Neural progenitor cell (in vitro differentiated cells): ENCODE results near the gene ARID5B. TPM values are rescaled to one million over a fixed set of nuclear protein-coding genes. Genes with fewer than 3 reads are reported as not detected.

Source experiments
- DNase-seq: peaks from one replicate; pipeline ENCODE4 v3.0.0-alpha.2; 2016; ENCODE audit warnings: low spot score
- H2AFZ ChIP-seq: fragments of 200-600 bp; sonication (generic); replicated peaks from 2 replicates; pipeline ENCODE4 v1.6.1; 2016; ENCODE audit warnings: antibody characterized with exemption
- H3F3A ChIP-seq: fragments of 200-600 bp; sonication (generic); 2 replicates; pipeline ENCODE4 v1.6.1; 2016; ENCODE audit warnings: antibody characterized with exemption, low read depth
- H3K27ac ChIP-seq: fragments of 200-600 bp; sonication (generic); 2 replicates; pipeline ENCODE4 v1.5.1; 2016; ENCODE audit warnings: mild to moderate bottlenecking
- H3K27me3 ChIP-seq: fragments of 200-600 bp; sonication (generic); 2 replicates; pipeline ENCODE4 v1.6.1; 2016; ENCODE audit warnings: mild to moderate bottlenecking, moderate library complexity
- H3K36me3 ChIP-seq: fragments of 200-600 bp; sonication (generic); 2 replicates; pipeline ENCODE4 v1.5.1; 2016
- H3K4me1 ChIP-seq: fragments of 200-600 bp; sonication (generic); 2 replicates; pipeline ENCODE4 v1.6.1; 2016; ENCODE audit warnings: mixed run types
- H3K4me2 ChIP-seq: fragments of 200-600 bp; sonication (generic); 2 replicates; pipeline ENCODE4 v1.6.1; 2016
- H3K4me3 ChIP-seq: fragments of 200-600 bp; sonication (generic); 2 replicates; pipeline ENCODE4 v1.5.1; 2016
- H3K79me2 ChIP-seq: fragments of 200-600 bp; sonication (generic); 2 replicates; pipeline ENCODE4 v1.6.1; 2016; ENCODE audit warnings: low read depth
- H3K9ac ChIP-seq: fragments of 200-600 bp; sonication (generic); 2 replicates; pipeline ENCODE4 v1.6.1; 2016
- H3K9me3 ChIP-seq: fragments of 200-600 bp; sonication (generic); 2 replicates; pipeline ENCODE4 v1.5.1; 2016; ENCODE audit warnings: low read depth
- H4K20me1 ChIP-seq: fragments of 200-600 bp; sonication (generic); 2 replicates; pipeline ENCODE4 v1.6.1; 2016; ENCODE audit warnings: low read depth
- H3K27ac Mint-ChIP-seq: 3 replicates; pipeline ENCODE4 v1.8.0; 2021; ENCODE audit warnings: mixed read lengths
- H3K27me3 Mint-ChIP-seq: 2 replicates; pipeline ENCODE4 v1.8.0; 2022; ENCODE audit warnings: low read depth, mild to moderate bottlenecking, inconsistent platforms, moderate library complexity, mixed read lengths; ENCODE audit not compliant: insufficient read depth
- H3K36me3 Mint-ChIP-seq: 3 replicates; pipeline ENCODE4 v1.8.0; 2021; ENCODE audit warnings: mixed read lengths
- H3K4me1 Mint-ChIP-seq: 3 replicates; pipeline ENCODE4 v1.8.0; 2021; ENCODE audit warnings: mixed read lengths
- H3K4me3 Mint-ChIP-seq: 3 replicates; pipeline ENCODE4 v1.8.0; 2021; ENCODE audit warnings: mild to moderate bottlenecking, moderate library complexity, mixed read lengths
- H3K9me3 Mint-ChIP-seq: 3 replicates; pipeline ENCODE4 v1.8.0; 2020; ENCODE audit warnings: mixed read lengths
- CTCF ChIP-seq: fragments of 200-600 bp; sonication (generic); IDR thresholded peaks from 2 replicates; pipeline ENCODE4 v1.5.1; 2017; ENCODE audit warnings: antibody characterized with exemption, mild to moderate bottlenecking
- EZH2 ChIP-seq: fragments of 200-600 bp; sonication (generic); IDR thresholded peaks from 2 replicates; pipeline ENCODE4 v1.6.1; 2017; ENCODE audit warnings: antibody characterized with exemption, mild to moderate bottlenecking, moderate library complexity
- EZH2phosphoT487 ChIP-seq: fragments of 200-600 bp; sonication (generic); IDR thresholded peaks from 2 replicates; pipeline ENCODE4 v1.6.1; 2017; ENCODE audit warnings: antibody characterized with exemption
- total RNA-seq: library from RNA; depleted of rRNA; stranded (reverse); fragments of >200 nt; gene quantifications from 2 replicates; pipeline ENCODE4 v1.2.3, GENCODE V29; 2015; ENCODE audit warnings: low replicate concordance

ARID5B gene
- total RNA-seq, 1 donor from 2014 or later, result 1.5 TPM

GRCh38 chr10:62044566-62044965, 143.1 kb downstream of the ARID5B start:
- H3F3A ChIP-seq, result no peaks in the 10 kb centered on the region
- peaks cover under 1% of the 10 kb centered on the region for H3K27me3 ChIP-seq
- Mint-ChIP-seq H3K27me3 (peaks cover 2% of the 10 kb centered on the region), H3K4me3 (no peak overlapping the region), H3K36me3 (no peaks in the 10 kb centered on the region), H3K27ac (no peak overlapping the region), H3K9me3 (no peaks in the 10 kb centered on the region), H3K4me1 (peaks cover 57% of the 10 kb centered on the region)
- H3K27ac ChIP-seq, result no peak overlapping the region
- peaks cover 3% of the 10 kb centered on the region for H3K4me1 ChIP-seq
- no peak overlapping the region for H3K9ac ChIP-seq
- DNase-seq, result no peak
- TF ChIP-seq EZH2phosphoT487, result no peak
- no peak overlapping the region for H3K4me3 ChIP-seq
- H4K20me1 ChIP-seq, result no peaks in the 10 kb centered on the region
- H3K36me3 ChIP-seq, result no peaks in the 10 kb centered on the region
- H3K79me2 ChIP-seq, result no peaks in the 10 kb centered on the region
- no peak overlapping the region for H2AFZ ChIP-seq
- no peak overlapping the region for H3K4me2 ChIP-seq
- no peaks in the 10 kb centered on the region for H3K9me3 ChIP-seq

GRCh38 chr10:62045765-62046521, 144.4 kb downstream of the ARID5B start:
- Histone ChIP-seq H4K20me1 (no peaks in the 10 kb centered on the region), H3K36me3 (no peaks in the 10 kb centered on the region), H3F3A (no peaks in the 10 kb centered on the region), H3K9ac (no peak overlapping the region), H3K79me2 (no peaks in the 10 kb centered on the region), H3K27me3 (peaks cover 11% of the 10 kb centered on the region), H2AFZ (no peak overlapping the region), H3K4me1 (peaks cover 7% of the 10 kb centered on the region), H3K4me2 (no peak overlapping the region), H3K9me3 (no peaks in the 10 kb centered on the region), H3K27ac (no peak overlapping the region), H3K4me3 (no peak overlapping the region)
- Mint-ChIP-seq H3K4me3 (no peak overlapping the region), H3K27me3 (peaks cover 2% of the 10 kb centered on the region), H3K36me3 (no peaks in the 10 kb centered on the region), H3K27ac (no peak overlapping the region), H3K9me3 (no peaks in the 10 kb centered on the region), H3K4me1 (peaks cover 67% of the 10 kb centered on the region)
- DNase-seq, result no peak
- TF ChIP-seq CTCF (no peak), EZH2phosphoT487 (no peak), EZH2 (no peak)

GRCh38 chr10:62046522-62047227, 145.2 kb downstream of the ARID5B start:
- Mint-ChIP-seq H3K9me3 (no peaks in the 10 kb centered on the region), H3K27ac (peak overlapping the region; percentile 16)
- TF ChIP-seq CTCF (no peak), EZH2 (no peak), EZH2phosphoT487 (no peak)

More at GRCh38 chr10:62046522-62047227, 145.2 kb downstream of the ARID5B start:
- Histone ChIP-seq H3K9me3 (no peaks in the 10 kb centered on the region), H4K20me1 (no peaks in the 10 kb centered on the region), H3K36me3 (no peaks in the 10 kb centered on the region), H3F3A (no peaks in the 10 kb centered on the region), H3K9ac (no peak overlapping the region), H2AFZ (no peak overlapping the region), H3K4me2 (no peak overlapping the region), H3K27ac (no peak overlapping the region), H3K27me3 (peaks cover 11% of the 10 kb centered on the region), H3K79me2 (no peaks in the 10 kb centered on the region), H3K4me1 (peaks cover 11% of the 10 kb centered on the region), H3K4me3 (no peak overlapping the region)
- no peaks in the 10 kb centered on the region for H3K36me3 Mint-ChIP-seq
- peaks cover 74% of the 10 kb centered on the region for H3K4me1 Mint-ChIP-seq
- peaks cover 2% of the 10 kb centered on the region for H3K27me3 Mint-ChIP-seq
- no peak overlapping the region for H3K4me3 Mint-ChIP-seq
- no peak for DNase-seq
